Measurements from ENCODE around the gene SMURF2.

SMURF2 gene

GRCh38 chr17:64537488-64537887 is 124.6 kb downstream of the SMURF2 start:
- H3K36me3 ChIP-seq (ENCODE audit: low read depth) = peaks cover 84% of the 10 kb centered on the region
- no peak overlapping the region for H3K27ac ChIP-seq (ENCODE audit: poor library complexity, severe bottlenecking)
- no peak for DNase-seq (ENCODE audit: low spot score)

GRCh38 chr17:64536913-64537312 is 125.2 kb downstream of the SMURF2 start:
- Histone ChIP-seq H3K27ac (ENCODE audit: poor library complexity, severe bottlenecking) (no peak overlapping the region), H3K9me3 (ENCODE audit: severe bottlenecking) (no peaks in the 10 kb centered on the region), H3K36me3 (ENCODE audit: low read depth) (peaks cover 84% of the 10 kb centered on the region), H3K4me3 (ENCODE audit: severe bottlenecking) (no peak overlapping the region), H3K4me1 (ENCODE audit: insufficient read depth, poor library complexity, severe bottlenecking) (no peaks in the 10 kb centered on the region), H3K27me3 (ENCODE audit: insufficient read depth, poor library complexity, severe bottlenecking) (no peaks in the 10 kb centered on the region)
- ATAC-seq (ENCODE audit: low read depth) (no peak), DNase-seq (ENCODE audit: low spot score) (no peak)
- TF ChIP-seq CTCF (IDR thresholded peaks at IDR 0.05; ENCODE audit: poor library complexity, severe bottlenecking) = no peak

More at GRCh38 chr17:64537488-64537887, 124.6 kb downstream of the SMURF2 start:
- no peak for ATAC-seq (ENCODE audit: low read depth)
- H3K4me3 ChIP-seq (ENCODE audit: severe bottlenecking) = no peak overlapping the region
- H3K27me3 ChIP-seq (ENCODE audit: insufficient read depth, poor library complexity, severe bottlenecking) = no peaks in the 10 kb centered on the region
- H3K9me3 ChIP-seq (ENCODE audit: severe bottlenecking) = no peaks in the 10 kb centered on the region
- no peaks in the 10 kb centered on the region for H3K4me1 ChIP-seq (ENCODE audit: insufficient read depth, poor library complexity, severe bottlenecking)
- no peak for TF ChIP-seq CTCF (IDR thresholded peaks at IDR 0.05; ENCODE audit: poor library complexity, severe bottlenecking)

GRCh38 chr17:64535357-64535756 is 126.8 kb downstream of the SMURF2 start:
- peaks cover 93% of the 10 kb centered on the region for H3K36me3 ChIP-seq (ENCODE audit: low read depth)
- no peak for ATAC-seq (ENCODE audit: low read depth)
- DNase-seq (ENCODE audit: low spot score) = no peak
- H3K9me3 ChIP-seq (ENCODE audit: severe bottlenecking) = no peaks in the 10 kb centered on the region
- no peak overlapping the region for H3K4me3 ChIP-seq (ENCODE audit: severe bottlenecking)
- TF ChIP-seq CTCF (IDR thresholded peaks at IDR 0.05; ENCODE audit: poor library complexity, severe bottlenecking) = no peak
- H3K27ac ChIP-seq (ENCODE audit: poor library complexity, severe bottlenecking) = no peak overlapping the region
- no peaks in the 10 kb centered on the region for H3K4me1 ChIP-seq (ENCODE audit: insufficient read depth, poor library complexity, severe bottlenecking)
- no peaks in the 10 kb centered on the region for H3K27me3 ChIP-seq (ENCODE audit: insufficient read depth, poor library complexity, severe bottlenecking)

- peak; percentile 38; the same call in 1 of the 3 replicates for ATAC-seq (ENCODE audit: low read depth)
- no peak for DNase-seq (ENCODE audit: low spot score)
- peak; percentile 19 for TF ChIP-seq CTCF (IDR thresholded peaks at IDR 0.05; ENCODE audit: poor library complexity, severe bottlenecking)
- Histone ChIP-seq H3K36me3 (ENCODE audit: low read depth) (peaks cover 97% of the 10 kb centered on the region), H3K4me1 (ENCODE audit: insufficient read depth, poor library complexity, severe bottlenecking) (no peaks in the 10 kb centered on the region), H3K27me3 (ENCODE audit: insufficient read depth, poor library complexity, severe bottlenecking) (no peaks in the 10 kb centered on the region), H3K4me3 (ENCODE audit: severe bottlenecking) (no peak overlapping the region), H3K9me3 (ENCODE audit: severe bottlenecking) (no peaks in the 10 kb centered on the region), H3K27ac (ENCODE audit: poor library complexity, severe bottlenecking) (no peak overlapping the region)
Measured at GRCh38 chr17:64534187-64534586, 127.9 kb downstream of the SMURF2 start.

GRCh38 chr17:64533784-64534183 is 128.3 kb downstream of the SMURF2 start:
- Histone ChIP-seq H3K9me3 (ENCODE audit: severe bottlenecking) (no peaks in the 10 kb centered on the region), H3K4me1 (ENCODE audit: insufficient read depth, poor library complexity, severe bottlenecking) (no peaks in the 10 kb centered on the region), H3K36me3 (ENCODE audit: low read depth) (peaks cover 97% of the 10 kb centered on the region), H3K4me3 (ENCODE audit: severe bottlenecking) (no peak overlapping the region), H3K27ac (ENCODE audit: poor library complexity, severe bottlenecking) (no peak overlapping the region), H3K27me3 (ENCODE audit: insufficient read depth, poor library complexity, severe bottlenecking) (no peaks in the 10 kb centered on the region)
- DNase-seq (ENCODE audit: low spot score) (no peak), ATAC-seq (ENCODE audit: low read depth) (no peak; the same call in 2 of the 3 replicates)
- TF ChIP-seq CTCF (IDR thresholded peaks at IDR 0.05; ENCODE audit: poor library complexity, severe bottlenecking) = no peak

Measured in RWPE2 (cell line).